K562 (cell line): ENCODE data around the gene GNG7. TPM values are rescaled to one million over a fixed set of nuclear protein-coding genes. Genes with fewer than 3 reads are reported as not detected.
"Not testable (repeated sequence)": the region's sequence is repeated elsewhere in the genome, so short reads cannot be mapped to it uniquely, and the experiment has no call there.

ENCODE experiments used
- ATAC-seq: fragments of 200-7000 bp; cut with Tn5 transposase; 3 replicates; pipeline ENCODE4 v1.9.1; 2020; ENCODE audit warnings: moderate library complexity
- BruUV-seq: library from RNA; stranded (reverse); fragments of 400-500 nt; replicated peaks from 2 replicates; lab custom pipeline; 2021; lab: Mats Ljungman, UMichigan
- CTCF ChIA-PET: fragments of 300-600 bp; formaldehyde crosslinking; extraction: SDS; loops from one replicate; lab custom pipeline; 2021; ENCODE audit warnings: low intra/inter-chr PET ratio; lab: Yijun Ruan, JAX
- POLR2A ChIA-PET: fragments of 300-600, 350-650 bp; sonication (Branson Sonifier 250); formaldehyde crosslinking; extraction: SDS; loops from one replicate; lab custom pipeline; 2021; ENCODE audit warnings: antibody characterized with exemption, inconsistent platforms; lab: Yijun Ruan, JAX
- DNase-seq, 4 experiments: peaks; one replicate each; pipeline versions ENCODE4 v3.0.0 to v3.0.0-alpha.2; 2011 to 2018; ENCODE audit warnings: low spot score in 3 of 4, mixed read lengths in 3 of 4; ENCODE audit errors: extremely low read depth in 1 of 4
- FAIRE-seq: peaks from 2 replicates; lab custom pipeline; 2011; peaks lifted over from hg19 to GRCh38; lab: Jason Lieb, UNC
- H2AFZ ChIP-seq: 2 replicates; pipeline ENCODE4 v1.6.0; 2011; ENCODE audit warnings: low read depth, low read length, control low read depth, inconsistent platforms
- H3K27ac ChIP-seq: fragments of 200-600 bp; 3 replicates; pipeline ENCODE4 v1.8.0; 2011; ENCODE audit warnings: low read depth, mild to moderate bottlenecking, control low read depth, inconsistent platforms, low read length, moderate library complexity, mixed read lengths; ENCODE audit errors: extremely low read depth
- H3K27me3 ChIP-seq, 2 experiments: fragments of 300-600 bp in 1 of 2; 2 replicates in 1 of 2; 3 replicates in 1 of 2; pipeline versions ENCODE4 v1.6.0 to v1.8.0; 2011; ENCODE audit warnings: inconsistent platforms in 2 of 2, low read length in 2 of 2, mild to moderate bottlenecking in 1 of 2, mixed read lengths in 1 of 2, moderate library complexity in 1 of 2; ENCODE audit not compliant: control insufficient read depth in 2 of 2, insufficient read depth in 2 of 2
- H3K36me3 ChIP-seq: fragments of 300-600 bp; 3 replicates; pipeline ENCODE4 v1.8.0; 2011; ENCODE audit warnings: mild to moderate bottlenecking, low read length, inconsistent platforms; ENCODE audit not compliant: control insufficient read depth, insufficient read depth
- H3K4me1 ChIP-seq, 2 experiments: fragments of 200-600 bp in 1 of 2; replicated peaks in 1 of 2; 2 replicates in 1 of 2; 3 replicates in 1 of 2; pipeline versions ENCODE4 v1.5.1 to v1.8.0; 2011; ENCODE audit warnings: inconsistent platforms in 2 of 2, low read length in 2 of 2, mild to moderate bottlenecking in 1 of 2, mixed read lengths in 1 of 2, moderate library complexity in 1 of 2; ENCODE audit not compliant: control insufficient read depth in 2 of 2, insufficient read depth in 2 of 2
- H3K4me2 ChIP-seq: 2 replicates; pipeline ENCODE4 v1.6.1; 2011; ENCODE audit warnings: low read length, control low read depth, inconsistent platforms, mixed read lengths; ENCODE audit not compliant: insufficient read depth
- H3K4me3 ChIP-seq: fragments of 200-600 bp; sonication (generic), shearing (Covaris generic); 2 replicates; pipeline ENCODE4 v1.5.1; 2016; ENCODE audit warnings: control low read depth, inconsistent platforms
- H3K79me2 ChIP-seq: fragments of 200-600 bp; 3 replicates; pipeline ENCODE4 v1.8.0; 2011; ENCODE audit warnings: low read length, inconsistent platforms; ENCODE audit not compliant: control insufficient read depth, insufficient read depth
- H3K9ac ChIP-seq, 2 experiments: 2 replicates each; pipeline versions ENCODE4 v1.6.0 to v1.6.1; 2011; ENCODE audit warnings: low read depth in 2 of 2, low read length in 2 of 2, control low read depth in 1 of 2, inconsistent platforms in 1 of 2, mild to moderate bottlenecking in 1 of 2, mixed read lengths in 1 of 2; ENCODE audit not compliant: insufficient read depth in 1 of 2
- H3K9me1 ChIP-seq: one replicate; pipeline ENCODE4 v1.6.0; 2011; ENCODE audit warnings: inconsistent platforms, mild to moderate bottlenecking, low read length, moderate library complexity; ENCODE audit not compliant: control insufficient read depth, insufficient read depth
- H3K9me3 ChIP-seq: replicated peaks from 2 replicates; pipeline ENCODE4 v1.5.1; 2011; ENCODE audit warnings: low read depth, low read length, inconsistent platforms; ENCODE audit not compliant: control insufficient read depth, insufficient read depth
- H4K20me1 ChIP-seq: replicated peaks from 2 replicates; pipeline ENCODE4 v1.6.1; 2011; ENCODE audit warnings: low read length, inconsistent platforms, mixed read lengths; ENCODE audit not compliant: control insufficient read depth, insufficient read depth
- CEBPG ChIP-seq, 3 experiments: fragments of 200-800 bp in 1 of 3; sonication (Bioruptor generic) in 1 of 3; sonication (generic) in 1 of 3; formaldehyde crosslinking in 1 of 3; IDR thresholded peaks in 2 of 3; conservative IDR thresholded peaks in 1 of 3; 2 replicates each; pipeline versions ENCODE4 v1.6.1 to v1.8.0; 2016 to 2022; ENCODE audit warnings: missing compliant biosample characterization in 2 of 3, missing genetic modification characterization in 2 of 3, mild to moderate bottlenecking in 1 of 3, missing genetic modification reagents in 1 of 3
- L3MBTL2 ChIP-seq: fragments of 450-650 bp; IDR thresholded peaks from 2 replicates; pipeline ENCODE4 v1.6.1; 2016; ENCODE audit warnings: mild to moderate bottlenecking, moderate library complexity
- NBN ChIP-seq: fragments of 450-650 bp; IDR thresholded peaks from 2 replicates; pipeline ENCODE4 v1.6.1; 2016; ENCODE audit warnings: low read depth, mild to moderate bottlenecking
- NFIC ChIP-seq: fragments of 450-650 bp; IDR thresholded peaks from 2 replicates; pipeline ENCODE4 v1.6.1; 2017; ENCODE audit warnings: mild to moderate bottlenecking, inconsistent platforms
- NFRKB ChIP-seq: fragments of 450-650 bp; IDR thresholded peaks from 2 replicates; pipeline ENCODE4 v1.6.1; 2016; ENCODE audit warnings: low read depth
- VEZF1 ChIP-seq: fragments of 200-800 bp; sonication (Bioruptor generic); IDR thresholded peaks from 2 replicates; pipeline ENCODE4 v1.6.1; 2017; ENCODE audit warnings: missing genetic modification characterization, missing compliant biosample characterization
- ZBTB33 ChIP-seq: sonication (generic); formaldehyde crosslinking; IDR thresholded peaks from 2 replicates; pipeline ENCODE4 v1.8.1; 2023; ENCODE audit warnings: mild to moderate bottlenecking, missing genetic modification reagents
- WGBS: fragments of 100-300 bp; shearing (Covaris generic); methylation state at CpG from one replicate; pipeline ENCODE4 v1.1.6; 2016; ENCODE audit warnings: low coverage, mixed read lengths; ENCODE audit not compliant: insufficient coverage; ENCODE audit errors: missing lambda C conversion rate; 5-methylcytosine and 5-hydroxymethylcytosine counted together
- in situ Hi-C: fragments of 300-500 bp; cut with MboI; formaldehyde crosslinking; loops from 4 replicates; pipeline ENCODE4 v1.15.0; 2018; ENCODE audit warnings: inconsistent platforms, mixed read lengths
- intact Hi-C: fragments of 100-400 bp; cut with micrococcal nuclease; formaldehyde crosslinking; loops from 2 replicates; pipeline ENCODE4 v1.14.2; 2022
- polyA plus RNA-seq, 8 experiments: library from polyadenylated mRNA; depleted of rRNA in 4 of 8; stranded (reverse) in 5 of 8; unstranded in 3 of 8; fragments of >200 nt; fragmentation: Nextera tagmentation in 2 of 8; fragmentation: Illumina TruSeq in 1 of 8; extraction: Ambion mirVana in 2 of 8; extraction: Trizol in 1 of 8; gene quantifications; 2 replicates each; pipeline versions ENCODE4 v1.2.1 to v1.2.3, GENCODE V29; 2011 to 2014; ENCODE audit warnings: inconsistent platforms in 1 of 8, missing spikeins in 1 of 8
- total RNA-seq, 7 experiments: library from RNA; depleted of rRNA in 6 of 7; stranded (reverse); fragments of >200 nt in 6 of 7; fragmentation: Illumina TruSeq in 2 of 7; extraction: Trizol in 2 of 7; gene quantifications; 2 replicates each; pipeline versions ENCODE4 v1.2.1 to v1.2.3, GENCODE V29; 2011 to 2021; ENCODE audit warnings: low replicate concordance in 1 of 7

The GNG7 gene
- total and polyA plus RNA-seq, 9 of the 15 experiments (the other 6 are each of a cell fraction or from before 2014, with no cell fraction given) = 0.01 to 0.20 (median 0.06) TPM; not detected in 1

- TF ChIP-seq NFIC = peak; percentile 26; the same call in 1 of the 2 replicates
- no peak for TF ChIP-seq CEBPG (CRISPR knock-in tag; IDR thresholded peaks at IDR 0.05)
- TF ChIP-seq CEBPG (tag; conservative IDR thresholded peaks at IDR 0.05 in 1 of 2, IDR thresholded peaks at IDR 0.05 in 1 of 2) = 0 out of 4 replicates have a peak, but pooled peaks of 1 of the 2 experiments have one; percentile 18
- TF ChIP-seq NBN = 0 out of 2 replicates have a peak, but pooled peaks have one; percentile 21
These were observed 170.0 kb downstream of the GNG7 start (continued) for GRCh38 chr19:2532252-2533071.

- H3K4me3 ChIP-seq, H3K27ac ChIP-seq, H3K9ac ChIP-seq, BruUV-seq, in situ Hi-C loops, FAIRE-seq, H4K20me1 ChIP-seq, H3K79me2 ChIP-seq, H3K9me3 ChIP-seq, ATAC-seq, H3K36me3 ChIP-seq, H3K9me1 ChIP-seq, DNase-seq, H3K27me3 ChIP-seq, intact Hi-C loops: not testable (repeated sequence)
- ChIA-PET CTCF (interaction anchor here (0.6 kb wide), 1 partner anchor 13 kb away, joined by 4 read pairs; no protein-coding TSS in a partner anchor), POLR2A (interaction anchor here (0.6 to 3.2 kb wide), 6 partner anchors 9 to 53 kb away, joined by 3 to 13 read pairs (median 4); partner anchors contain the start of gene GADD45B)
- H3K4me2 ChIP-seq = 0 out of 2 replicates have a peak overlapping the region, but pooled peaks have one; percentile 8
- 0 out of 2 replicates have a peak overlapping the region, but pooled peaks have one; percentile 33 for H2AFZ ChIP-seq
- peaks cover 9 to 19% of the 10 kb centered on the region in 2 experiments for H3K4me1 ChIP-seq
- WGBS = 58% methylated on average over 10 of the region's 10 CpGs
- peak; percentile 35; the same call in 1 of the 2 replicates for TF ChIP-seq NFRKB
- peak; percentile 67; the same call in 1 of the 2 replicates for TF ChIP-seq ZBTB33 (CRISPR knock-in tag)
- TF ChIP-seq L3MBTL2 = peak; percentile 16; the same call in 1 of the 2 replicates
- peak; percentile 5; the same call in 1 of the 2 replicates for TF ChIP-seq VEZF1
These were observed 172.6 kb downstream of the GNG7 start for GRCh38 chr19:2529942-2530341.
